Left ventricle myocardium superior (tissue), 1 donor: Measurements from ENCODE around the gene SLC22A23. TPM values are rescaled to one million over a fixed set of nuclear protein-coding genes. Genes with fewer than 3 reads are reported as not detected.
A peak's percentile ranks its signal among the peaks of the same experiment; 100 is the strongest.

Source experiments
- ATAC-seq: fragments of 200-7000 bp; cut with Tn5 transposase; one replicate; pipeline ENCODE4 v1.9.1; 2020; ENCODE audit warnings: mild to moderate bottlenecking, moderate library complexity
- DNase-seq: peaks from one replicate; pipeline ENCODE4 v3.0.0-alpha.2; 2020
- intact Hi-C: fragments of 100-400 bp; cut with micrococcal nuclease; formaldehyde crosslinking; loops from one replicate; pipeline ENCODE4 v1.11.0; 2022
- total RNA-seq: library from RNA; stranded (reverse); fragmentation: NEBNext Ultra II Directional; extraction: Animal tissue kit (Norgen Biotek cat#: 25700); gene quantifications from one replicate; pipeline ENCODE4 v1.2.1, GENCODE V29; 2021
- donor health status: DM: no; HTN: yes; CAD: no; lungs with severe emphysema.

SLC22A23 gene
- total RNA-seq, 1 donor from 2014 or later = 7.1 TPM

DNA sequence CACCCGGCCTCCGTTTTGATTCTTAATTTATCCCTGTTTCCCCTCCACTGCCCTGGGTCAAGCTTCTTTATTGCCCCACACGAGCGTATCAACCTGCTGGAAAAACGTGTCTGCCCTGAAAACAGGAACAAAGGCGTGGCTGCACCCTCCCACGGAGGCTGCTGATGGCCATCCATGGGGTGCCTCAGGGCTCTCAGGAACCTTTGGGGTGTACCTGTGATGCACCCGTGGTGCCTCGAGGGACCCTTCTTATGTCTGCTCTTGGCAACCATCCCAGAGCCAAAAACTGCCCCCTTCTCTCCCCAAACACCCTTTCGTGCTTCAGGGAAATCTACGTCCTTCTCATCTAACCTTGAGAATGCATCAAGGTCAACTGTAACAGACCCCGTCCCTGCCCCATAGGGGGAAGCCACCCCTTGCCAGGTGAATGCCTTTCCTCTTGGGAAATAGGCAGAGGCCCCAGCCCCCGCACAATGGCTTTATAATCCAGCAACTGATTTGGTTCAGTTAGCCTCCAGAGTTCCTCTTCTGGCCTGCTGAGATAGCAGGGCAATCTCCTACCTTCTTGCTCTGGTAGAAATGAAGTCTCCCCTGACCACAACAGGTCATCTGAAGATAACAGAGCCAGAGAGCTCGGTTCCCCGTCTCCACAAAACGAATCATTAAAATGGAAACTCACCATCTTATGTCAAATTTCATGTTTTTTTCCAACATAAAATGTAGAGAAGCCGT, 168.7 kb downstream of the SLC22A23 start:
- intact Hi-C loops = no loop called here
- ATAC-seq = no peak
- no peak for DNase-seq

DNA sequence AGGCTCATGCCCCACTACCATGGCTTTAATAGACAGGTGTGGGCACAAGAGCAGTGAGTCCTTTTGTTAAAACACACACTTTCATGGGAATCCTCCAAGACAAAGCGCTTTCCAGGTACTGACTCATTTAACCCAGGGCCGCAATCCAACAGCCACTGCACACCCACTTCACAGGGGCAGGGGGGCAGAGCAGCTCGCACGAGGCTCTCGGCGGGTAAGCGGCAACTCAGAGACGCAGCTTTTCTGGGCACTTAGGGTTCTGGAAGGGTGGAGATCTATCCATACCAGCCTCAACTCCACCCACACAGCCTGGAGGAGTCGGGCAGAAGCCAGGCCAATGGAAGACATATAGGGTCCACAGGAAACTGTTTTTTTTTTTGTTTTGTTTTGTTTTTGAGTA, 169.5 kb downstream of the SLC22A23 start:
- intact Hi-C loops = no loop called here
- DNase-seq = no peak

DNA sequence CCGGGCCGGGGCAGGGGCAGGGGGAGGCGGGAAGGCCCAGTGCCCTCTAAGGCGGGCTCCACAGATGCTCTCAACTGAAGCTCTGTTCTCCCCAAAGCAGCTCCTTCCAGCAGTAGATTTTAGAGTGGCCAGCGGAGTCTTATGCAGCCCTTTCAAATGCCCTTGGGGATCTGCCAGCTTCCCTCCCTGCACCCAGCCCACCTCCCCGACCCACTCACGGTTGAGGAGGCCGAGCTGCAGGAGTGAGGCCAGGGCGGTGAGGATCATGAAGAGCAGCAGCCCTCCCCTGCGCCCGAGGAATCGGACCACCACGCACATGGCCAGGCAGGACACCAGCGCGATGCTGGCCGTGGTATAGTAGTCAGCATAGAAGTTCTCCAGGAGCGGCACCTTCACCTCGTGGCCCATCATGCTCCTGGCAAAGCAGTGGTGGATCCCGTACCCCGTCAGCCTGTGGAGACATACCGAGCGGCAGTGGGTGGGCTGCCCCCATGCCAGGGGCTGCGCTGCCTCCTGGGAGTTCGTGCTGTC, 170.1 kb downstream of the SLC22A23 start:
- no peak for DNase-seq
- intact Hi-C loops = no loop called here

More for the DNA sequence above, 169.5 kb downstream of the SLC22A23 start:
- ATAC-seq = no peak

DNA sequence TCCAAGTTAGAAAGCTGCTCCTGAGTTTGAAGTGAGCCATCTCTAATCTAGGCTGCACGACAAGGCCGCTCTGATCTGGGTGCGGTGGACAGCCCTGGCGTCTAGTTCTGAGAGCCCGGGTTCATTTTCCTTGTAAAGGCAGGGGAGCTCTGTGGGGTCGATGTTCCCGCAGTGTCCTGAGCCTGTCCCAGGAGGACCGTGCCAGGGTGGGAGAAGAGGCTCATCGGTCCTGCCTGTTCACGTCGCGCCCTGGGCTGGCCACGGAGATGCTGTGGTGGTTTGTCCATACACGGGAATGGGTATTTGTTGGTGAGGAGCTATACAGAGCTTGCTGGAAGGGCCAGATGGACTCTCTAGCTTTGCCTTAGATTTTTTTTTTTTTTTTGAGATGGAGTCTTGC, 171.1 kb downstream of the SLC22A23 start:
- no peak for ATAC-seq
- intact Hi-C loops = no loop called here
- peak; percentile 19 for DNase-seq

More for the DNA sequence above, 170.1 kb downstream of the SLC22A23 start:
- ATAC-seq = no peak

DNA sequence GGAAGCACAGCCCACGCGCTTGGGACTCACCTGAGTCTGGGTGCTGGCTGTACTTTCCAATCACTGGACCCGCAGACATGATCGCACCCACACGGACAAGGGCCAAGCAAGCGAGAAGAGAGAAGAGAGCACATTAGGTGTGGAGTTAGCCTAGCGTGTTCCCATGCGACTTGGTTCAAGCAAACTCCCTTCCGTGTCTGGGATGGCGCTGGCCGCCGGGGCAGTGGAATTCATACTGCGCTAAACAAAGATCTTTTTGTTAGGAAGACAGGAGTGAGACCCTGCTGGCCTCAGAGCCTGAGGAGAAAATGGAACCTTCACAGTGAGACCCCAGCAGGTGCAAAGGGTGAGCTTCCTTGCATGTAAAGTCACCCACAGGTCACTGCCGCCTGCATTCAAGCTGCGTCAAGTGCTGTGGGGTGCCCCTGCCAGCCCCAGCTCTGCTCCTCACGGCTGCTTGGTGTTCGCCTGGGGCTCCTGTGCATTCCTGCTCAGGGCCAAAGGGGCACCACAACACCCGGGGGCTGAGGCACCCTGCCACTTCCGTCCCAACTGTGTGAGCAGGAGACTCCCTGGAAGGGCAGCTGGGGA, 171.7 kb downstream of the SLC22A23 start:
- ATAC-seq = no peak
- intact Hi-C loops = no loop called here
- DNase-seq = peak; percentile 11

DNA sequence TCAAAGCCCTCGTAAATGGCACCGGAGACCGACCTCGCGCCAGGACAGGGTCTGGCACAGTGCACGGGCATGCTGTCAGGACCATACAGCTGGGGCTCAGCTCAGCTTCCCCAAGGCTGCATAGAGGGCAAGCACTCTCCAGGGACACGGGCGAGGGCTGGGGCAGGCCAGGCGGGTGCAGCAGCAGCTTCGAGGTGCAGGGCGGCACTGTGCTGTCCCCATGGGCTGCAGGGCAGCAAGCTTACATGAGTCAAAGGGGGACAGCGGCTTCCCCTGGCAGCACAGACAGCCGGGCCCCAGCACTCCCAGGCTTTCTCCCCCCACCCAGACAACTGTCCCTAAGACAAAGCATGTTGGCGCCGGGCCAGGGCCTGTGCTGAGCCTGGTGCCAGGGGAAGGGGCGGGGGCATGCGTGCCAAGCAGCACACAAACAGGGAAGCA, 172.4 kb downstream of the SLC22A23 start:
- DNase-seq (no peak), ATAC-seq (no peak)
- intact Hi-C loops = loop anchor here (5.0 kb wide), 1 partner anchor 448 kb away; no protein-coding TSS in a partner anchor

DNA sequence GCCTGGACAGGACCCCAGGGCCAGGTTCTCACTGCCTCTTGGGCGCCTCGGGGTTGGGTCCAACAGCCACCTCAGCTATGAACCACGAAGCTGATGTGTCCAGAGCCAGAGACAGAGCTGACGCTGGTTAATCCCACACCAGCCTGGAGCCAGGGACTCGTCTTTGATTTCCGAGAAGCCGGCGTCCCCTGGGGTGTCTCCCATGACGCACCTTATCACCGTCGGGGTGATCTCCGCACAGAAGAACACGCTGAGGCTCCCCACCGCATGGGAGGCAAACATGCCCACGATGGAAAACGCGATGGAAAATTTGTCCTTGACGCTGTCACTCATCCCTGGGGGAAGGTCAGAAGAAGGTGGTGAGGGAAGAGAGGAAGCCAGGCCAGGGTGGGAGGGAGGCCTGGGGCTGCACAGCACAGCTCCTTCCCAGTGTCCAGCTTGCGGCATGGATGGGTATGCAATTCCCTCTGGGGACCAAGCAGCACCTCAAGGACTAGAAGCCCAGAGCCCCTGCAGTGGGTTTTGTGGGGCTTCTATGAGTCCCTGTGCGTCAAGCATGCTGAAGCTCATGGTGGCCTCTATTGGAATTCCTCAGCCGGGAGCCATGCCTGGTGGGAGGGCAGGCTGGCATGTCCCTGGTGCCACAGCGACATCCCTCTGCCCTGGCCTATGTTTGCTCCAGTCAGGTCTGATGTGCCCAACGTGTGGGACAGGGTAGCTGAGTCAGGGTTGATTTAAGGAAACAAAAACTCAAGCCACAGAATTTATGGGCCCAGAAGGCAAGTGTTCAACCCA, 173.0 kb downstream of the SLC22A23 start:
- ATAC-seq (no peak), DNase-seq (no peak)
- intact Hi-C loops = loop anchor here (5.0 kb wide), 1 partner anchor 448 kb away; no protein-coding TSS in a partner anchor

DNA sequence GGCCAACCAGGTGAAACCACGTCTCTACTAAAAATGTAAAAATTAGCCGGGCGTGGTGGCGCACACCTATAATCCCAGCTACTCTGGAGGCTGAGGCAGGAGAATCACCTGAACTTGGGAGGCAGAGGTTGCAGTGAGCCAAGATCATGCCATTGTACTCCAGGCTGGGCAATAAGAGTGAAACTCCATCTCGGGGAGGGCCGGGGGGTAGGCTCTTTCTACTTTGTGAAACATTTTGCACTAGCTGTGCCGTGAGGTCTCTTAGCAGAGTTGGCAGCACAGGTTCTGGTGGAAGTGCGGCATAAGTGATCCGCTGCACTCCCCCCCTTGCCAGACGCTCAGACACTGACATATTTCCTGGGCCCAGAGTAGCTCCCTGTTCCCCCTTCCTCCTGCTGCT, 173.6 kb downstream of the SLC22A23 start:
- ATAC-seq (no peak), DNase-seq (no peak)
- intact Hi-C loops = loop anchor here (5.0 kb wide), 1 partner anchor 449 kb away; no protein-coding TSS in a partner anchor

DNA sequence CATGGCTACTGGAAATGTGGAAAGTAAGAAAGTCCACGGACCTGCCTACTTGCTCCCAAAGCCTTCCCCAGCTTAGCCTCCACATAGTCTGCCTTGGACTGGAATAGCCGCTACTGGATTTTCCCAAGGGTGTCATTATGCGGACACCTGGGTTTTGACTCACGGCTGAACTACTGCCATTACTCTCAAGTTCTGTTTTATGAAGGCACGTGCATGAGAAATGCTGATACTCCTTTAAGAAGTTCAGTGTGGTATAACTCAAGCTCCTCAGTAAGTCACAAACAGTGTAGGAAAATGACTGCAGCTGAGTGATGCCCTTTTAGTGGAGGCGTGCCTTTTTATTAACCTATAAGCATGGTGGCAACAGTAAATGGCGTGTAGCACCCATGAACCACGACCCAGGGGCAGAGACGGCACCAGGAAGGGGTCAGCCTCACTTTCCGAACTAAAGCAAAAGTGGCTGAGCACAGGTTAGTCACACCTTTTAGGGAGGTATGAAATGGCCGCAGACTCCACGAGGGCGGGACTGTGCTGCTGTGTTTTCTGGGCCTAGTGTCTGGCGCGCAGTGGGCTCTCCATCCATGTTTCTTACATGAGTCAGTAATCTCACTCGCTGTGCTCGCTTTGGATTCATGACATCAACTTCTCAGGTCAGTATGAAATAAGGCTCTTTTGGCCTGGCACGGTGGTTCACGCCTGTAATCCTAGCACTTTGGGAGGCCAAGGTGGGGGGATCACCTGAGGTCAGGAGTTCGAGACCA, 174.2 kb downstream of the SLC22A23 start:
- ATAC-seq (peak; percentile 6), DNase-seq (no peak)
- intact Hi-C loops = loop anchor here (5.0 kb wide), 1 partner anchor 450 kb away; no protein-coding TSS in a partner anchor

DNA sequence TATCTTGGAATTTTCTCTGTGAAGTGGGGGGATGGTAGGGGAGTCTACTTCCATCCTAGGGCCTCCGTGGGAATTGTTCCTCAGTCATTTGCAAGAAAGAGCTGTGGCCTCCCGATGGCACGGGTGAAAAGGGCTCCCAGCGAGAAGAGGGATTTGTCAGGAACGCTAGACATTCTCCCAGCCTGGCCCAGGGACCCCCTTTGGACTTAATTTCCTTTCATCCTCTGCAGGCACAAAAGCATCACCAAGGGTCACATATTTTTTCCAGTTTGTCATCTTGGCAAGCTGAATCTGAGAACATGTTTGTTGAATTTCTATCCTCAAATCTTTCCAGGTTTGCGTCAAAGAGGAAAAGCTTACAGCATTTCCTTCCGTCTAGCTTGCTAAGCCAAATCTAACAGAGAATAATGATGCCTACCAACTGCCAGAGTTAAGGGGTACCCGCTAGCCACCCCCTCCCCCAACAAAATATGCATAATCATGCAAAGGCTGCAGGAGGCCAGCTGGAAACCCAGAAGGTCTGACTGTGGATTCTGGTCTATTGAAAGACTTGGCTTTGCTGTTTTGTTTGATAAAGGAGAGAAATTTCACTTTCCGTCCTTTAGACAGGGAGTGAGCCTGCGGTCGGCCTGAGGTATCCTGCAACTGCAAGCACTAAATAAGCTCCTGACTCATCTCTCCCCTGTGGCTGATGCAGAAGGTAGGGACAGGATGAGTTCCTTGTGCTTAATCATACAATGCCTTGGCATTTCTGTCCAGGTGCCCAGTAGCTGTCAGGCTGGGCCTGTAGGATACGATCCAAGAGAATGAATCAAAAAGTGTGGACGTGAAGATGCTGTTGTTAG, 175.0 kb downstream of the SLC22A23 start:
- ATAC-seq (peak; percentile 6), DNase-seq (no peak)
- intact Hi-C loops = loop anchor here (5.0 kb wide), 1 partner anchor 450 kb away; no protein-coding TSS in a partner anchor

DNA sequence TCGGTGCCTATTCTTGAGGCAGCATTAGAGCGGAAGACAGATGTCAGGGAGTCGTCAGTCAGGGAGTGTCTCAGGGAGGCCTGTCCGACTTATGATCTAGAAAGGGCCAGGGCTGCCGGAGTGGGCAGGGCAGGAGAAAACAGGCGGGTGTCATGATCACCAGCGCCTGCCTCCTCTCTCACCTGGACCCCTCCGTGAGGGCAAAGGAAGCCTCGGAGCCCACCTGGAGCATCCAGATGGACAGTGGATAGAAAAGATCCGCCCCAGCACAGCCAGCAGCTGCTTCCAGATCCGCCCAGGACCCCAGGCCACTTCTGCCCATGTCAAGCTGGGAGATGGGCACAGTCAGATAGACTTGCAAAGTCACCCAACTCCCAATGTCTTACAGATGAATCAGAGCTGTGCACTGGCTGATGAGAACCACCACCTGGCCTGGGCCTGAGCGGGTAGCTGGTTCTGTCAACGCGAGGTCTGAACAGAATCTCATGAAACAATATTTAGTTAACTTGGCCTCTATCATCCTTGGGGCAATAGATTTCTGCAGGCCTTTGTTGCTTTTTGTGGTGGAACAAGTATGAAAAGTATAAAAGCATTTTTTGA, 175.9 kb downstream of the SLC22A23 start:
- DNase-seq = no peak
- no peak for ATAC-seq
- intact Hi-C loops = loop anchor here (5.0 kb wide), 1 partner anchor 451 kb away; no protein-coding TSS in a partner anchor

DNA sequence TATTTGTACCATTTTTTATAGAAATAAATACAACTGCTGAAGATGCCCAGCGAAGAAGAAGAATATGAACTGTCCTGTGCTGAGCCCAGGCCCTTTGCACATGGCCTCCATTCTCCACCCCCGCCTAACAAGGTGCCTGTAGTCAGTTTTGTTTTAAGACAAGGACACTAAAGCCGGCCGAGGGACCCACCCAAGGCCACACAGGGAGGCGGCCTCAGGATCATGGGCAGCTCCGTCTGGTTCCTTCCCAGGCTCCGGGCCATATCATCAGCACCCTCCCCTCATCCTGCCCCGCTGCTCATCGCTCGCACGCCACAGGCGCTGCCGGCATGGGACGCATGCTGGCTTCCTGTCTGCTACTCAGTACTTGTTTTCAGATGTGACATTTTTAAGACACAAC, 176.8 kb downstream of the SLC22A23 start:
- ATAC-seq (no peak), DNase-seq (peak; percentile 31)
- intact Hi-C loops = loop anchor here (5.0 kb wide), 1 partner anchor 452 kb away; no protein-coding TSS in a partner anchor

DNA sequence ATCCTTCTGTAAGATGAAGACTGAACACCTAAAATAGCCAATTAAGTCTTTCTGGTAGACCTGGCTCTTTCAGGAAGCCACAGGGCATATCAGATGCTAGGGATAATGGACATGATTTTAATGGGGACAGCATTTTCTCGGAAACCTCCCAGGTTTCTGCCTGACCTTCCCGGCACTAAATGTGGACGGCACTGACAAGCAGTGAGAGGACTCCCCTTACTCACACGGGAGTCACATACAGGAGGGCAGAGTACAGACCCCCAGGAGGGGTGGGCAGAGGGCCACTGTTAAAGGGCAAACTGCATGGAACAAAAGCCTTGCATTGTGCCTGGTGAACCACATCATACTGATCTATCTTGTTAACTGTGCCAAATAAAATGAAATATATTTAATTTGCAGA, 178.2 kb downstream of the SLC22A23 start:
- intact Hi-C loops = no loop called here
- no peak for DNase-seq
- ATAC-seq = no peak

DNA sequence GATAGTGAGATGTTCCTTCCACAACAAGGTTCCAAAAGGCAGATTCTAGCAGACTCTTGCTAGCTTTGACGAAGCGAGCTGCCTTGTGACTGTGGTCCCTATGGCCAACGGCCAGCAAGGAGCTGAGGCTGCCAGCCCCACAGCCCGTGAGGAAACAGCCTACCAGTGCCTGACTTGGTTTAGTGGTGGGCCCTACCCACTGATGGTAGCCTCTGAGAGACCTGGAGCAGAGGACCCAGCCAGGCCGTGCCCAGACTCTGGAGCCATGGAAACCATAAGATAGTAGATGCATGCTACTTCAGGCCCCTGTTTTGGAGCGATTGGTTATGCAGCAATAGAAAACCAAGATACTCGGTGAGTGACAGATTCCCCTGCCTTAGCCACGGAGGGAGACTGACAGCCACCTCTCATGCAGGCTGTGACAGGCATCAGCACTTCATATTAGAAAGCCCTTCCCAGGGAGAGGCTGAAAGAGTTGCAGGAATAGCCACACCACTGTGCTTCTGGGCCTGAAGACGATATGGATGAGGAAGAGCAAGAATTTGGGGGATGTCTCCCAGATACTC, 178.9 kb downstream of the SLC22A23 start:
- DNase-seq (no peak), ATAC-seq (no peak)
- intact Hi-C loops = no loop called here

DNA sequence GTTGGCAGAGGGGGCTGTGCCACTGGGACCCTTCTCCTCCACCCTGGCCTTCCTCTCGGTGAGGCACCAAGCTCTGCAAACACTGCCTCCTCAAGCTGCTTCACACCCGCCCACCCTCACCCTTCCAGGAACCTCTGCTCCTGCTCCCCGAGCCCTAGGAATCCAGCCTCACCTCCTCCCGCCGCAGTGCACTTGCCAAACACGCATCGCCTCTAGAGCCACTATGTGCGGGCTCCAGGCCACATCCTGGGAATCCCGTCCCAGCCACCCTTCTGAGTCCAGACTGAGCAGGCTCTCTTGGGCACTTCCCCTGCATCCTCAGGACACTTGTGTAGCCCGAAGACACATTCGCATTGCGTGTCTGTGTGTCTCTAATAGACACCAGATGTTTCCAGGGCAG, 179.6 kb downstream of the SLC22A23 start:
- DNase-seq = no peak
- no peak for ATAC-seq
- intact Hi-C loops = no loop called here

DNA sequence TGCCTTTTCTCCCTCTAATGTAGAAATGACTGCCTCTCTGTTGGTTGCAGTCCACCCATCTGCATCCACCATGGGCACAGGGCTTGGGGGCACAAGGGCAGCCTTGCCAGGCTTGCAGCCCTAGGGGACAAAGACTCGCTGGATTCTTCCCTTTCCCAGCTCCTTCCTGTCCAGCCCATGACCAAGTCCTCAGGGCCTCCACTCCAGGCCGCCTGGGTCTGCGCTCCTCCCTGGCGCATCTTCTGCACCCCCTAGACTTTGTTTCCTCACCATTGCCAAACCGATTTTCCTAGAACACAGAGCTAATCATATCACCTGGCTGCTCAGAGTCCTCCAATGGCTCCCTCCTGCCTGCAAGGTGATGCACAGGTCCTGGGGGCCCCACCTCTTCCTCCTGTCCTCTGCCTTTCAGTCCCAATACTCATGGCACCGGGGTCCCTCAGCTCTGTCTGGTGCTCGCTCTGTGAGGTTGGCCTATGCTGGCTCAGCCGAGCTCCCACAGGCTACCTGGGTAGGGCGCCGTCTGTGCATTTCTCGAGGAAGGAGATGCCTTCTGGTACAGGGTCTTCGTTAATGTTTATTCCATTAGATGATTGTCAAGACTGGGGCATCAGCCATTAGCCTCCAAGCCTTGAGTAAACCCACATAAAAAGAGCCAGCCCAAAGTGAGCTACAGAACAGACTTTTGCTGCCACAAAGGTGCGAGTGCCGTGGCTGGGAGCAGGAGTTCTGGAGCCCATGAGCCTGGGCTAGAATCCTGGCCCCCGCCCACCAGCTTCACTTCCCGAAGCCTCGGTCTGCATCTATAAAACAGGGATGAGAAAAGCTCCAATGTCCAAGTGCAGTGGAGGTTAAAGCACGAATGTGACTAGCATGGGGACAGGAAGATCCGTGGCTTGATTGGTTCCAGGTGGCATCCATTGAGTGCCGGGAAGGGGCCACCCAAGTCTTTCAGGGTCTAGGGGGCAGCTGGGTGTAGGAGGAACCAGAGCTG, 180.4 kb downstream of the SLC22A23 start:
- intact Hi-C loops = no loop called here

More for the DNA sequence above, 180.4 kb downstream of the SLC22A23 start:
- no peak for ATAC-seq
- no peak for DNase-seq
